IMR-90 (cell line): ENCODE data around the gene PADI1. TPM values are rescaled to one million over a fixed set of nuclear protein-coding genes. Genes with fewer than 3 reads are reported as not detected.

Experiments used
- ATAC-seq: fragments of 200-7000 bp; cut with Tn5 transposase; 2 replicates; pipeline ENCODE4 v1.9.1; 2020; ENCODE audit warnings: low read depth, mild to moderate bottlenecking, moderate library complexity
- BruUV-seq: library from RNA; stranded (reverse); fragments of 400-500 nt; replicated peaks from 2 replicates; lab custom pipeline; 2021; lab: Mats Ljungman, UMichigan
- CTCF ChIA-PET: fragments of 300-600 bp; formaldehyde crosslinking; extraction: SDS; loops from one replicate; lab custom pipeline; 2021; ENCODE audit warnings: antibody characterized with exemption; lab: Yijun Ruan, JAX
- POLR2A ChIA-PET: fragments of 300-600 bp; sonication (Branson Sonifier 250); formaldehyde crosslinking; loops from one replicate; lab custom pipeline; 2022; ENCODE audit warnings: antibody characterized with exemption; ENCODE audit not compliant: unreplicated experiment; lab: Charles Lee
- DNase-seq: peaks from one replicate; pipeline ENCODE4 v3.0.0; 2013
- H2AFZ ChIP-seq: replicated peaks from 2 replicates; pipeline ENCODE3; 2013; ENCODE audit warnings: low read length, mild to moderate bottlenecking; ENCODE audit not compliant: poor library complexity
- H2AK5ac ChIP-seq: 2 replicates; pipeline ENCODE4 v1.6.1; 2013; ENCODE audit warnings: low read depth, low read length, inconsistent platforms
- H2AK9ac ChIP-seq: replicated peaks from 2 replicates; pipeline ENCODE3; 2013; ENCODE audit warnings: mild to moderate bottlenecking, low read depth, low read length, moderate library complexity; ENCODE audit not compliant: poor library complexity
- H2BK120ac ChIP-seq: 2 replicates; pipeline ENCODE4 v1.6.1; 2013; ENCODE audit warnings: low read depth, low read length, inconsistent platforms
- H2BK15ac ChIP-seq: 3 replicates; pipeline ENCODE4 v1.6.1; 2013; ENCODE audit warnings: low read depth, low read length, inconsistent platforms
- H2BK20ac ChIP-seq: 2 replicates; pipeline ENCODE4 v1.6.1; 2013; ENCODE audit warnings: low read depth, mild to moderate bottlenecking, inconsistent platforms, low read length, moderate library complexity
- H2BK5ac ChIP-seq: 2 replicates; pipeline ENCODE4 v1.6.1; 2013; ENCODE audit warnings: mild to moderate bottlenecking, low read depth, low read length, inconsistent platforms; ENCODE audit not compliant: poor library complexity, severe bottlenecking
- H3K14ac ChIP-seq: replicated peaks from 2 replicates; pipeline ENCODE4 v1.6.1; 2013; ENCODE audit warnings: low read depth, low read length, inconsistent platforms
- H3K18ac ChIP-seq: 2 replicates; pipeline ENCODE4 v1.6.1; 2013; ENCODE audit warnings: low read depth, low read length, control low read depth
- H3K23ac ChIP-seq: 2 replicates; pipeline ENCODE4 v1.6.1; 2013; ENCODE audit warnings: low read depth, low read length, inconsistent platforms
- H3K27ac ChIP-seq: 2 replicates; pipeline ENCODE4 v1.5.1; 2013; ENCODE audit warnings: mild to moderate bottlenecking, control low read depth, low read length; ENCODE audit not compliant: insufficient read depth
- H3K27me3 ChIP-seq: 2 replicates; pipeline ENCODE4 v1.6.1; 2013; ENCODE audit warnings: low read length; ENCODE audit not compliant: control insufficient read depth, insufficient read depth
- H3K36me3 ChIP-seq: 2 replicates; pipeline ENCODE4 v1.6.1; 2013; ENCODE audit warnings: low read length, mixed read lengths; ENCODE audit not compliant: control insufficient read depth, insufficient read depth
- H3K4ac ChIP-seq: 2 replicates; pipeline ENCODE4 v1.6.1; 2013; ENCODE audit warnings: low read depth, low read length, inconsistent platforms
- H3K4me1 ChIP-seq: 2 replicates; pipeline ENCODE4 v1.6.1; 2013; ENCODE audit warnings: low read length, mixed read lengths; ENCODE audit not compliant: control insufficient read depth, insufficient read depth
- H3K4me2 ChIP-seq: 2 replicates; pipeline ENCODE4 v1.6.1; 2013; ENCODE audit warnings: low read depth, mild to moderate bottlenecking, control low read depth, low read length, moderate library complexity
- H3K4me3 ChIP-seq: 2 replicates; pipeline ENCODE4 v1.5.1; 2013; ENCODE audit warnings: low read depth, mild to moderate bottlenecking, control low read depth, low read length, moderate library complexity; ENCODE audit not compliant: insufficient read depth
- H3K56ac ChIP-seq: 2 replicates; pipeline ENCODE4 v1.6.1; 2013; ENCODE audit warnings: low read length, inconsistent platforms; ENCODE audit not compliant: insufficient read depth; ENCODE audit errors: extremely low read depth
- H3K79me1 ChIP-seq, 2 experiments: 2 replicates each; pipeline ENCODE4 v1.6.1; 2013; ENCODE audit warnings: low read length in 2 of 2, inconsistent platforms in 1 of 2, low read depth in 1 of 2
- H3K9ac ChIP-seq: 2 replicates; pipeline ENCODE4 v1.6.1; 2013; ENCODE audit warnings: low read depth, low read length, control low read depth
- H3K9me1 ChIP-seq: 2 replicates; pipeline ENCODE4 v1.6.1; 2013; ENCODE audit warnings: low read length, inconsistent platforms; ENCODE audit not compliant: insufficient read depth
- H3K9me3 ChIP-seq: 2 replicates; pipeline ENCODE4 v1.6.1; 2013; ENCODE audit warnings: low read length; ENCODE audit not compliant: control insufficient read depth, insufficient read depth
- H4K20me1 ChIP-seq: 2 replicates; pipeline ENCODE4 v1.6.1; 2013; ENCODE audit warnings: low read length, inconsistent platforms; ENCODE audit not compliant: insufficient read depth
- H4K5ac ChIP-seq: 2 replicates; pipeline ENCODE4 v1.6.1; 2013; ENCODE audit warnings: mild to moderate bottlenecking, low read depth, low read length, control low read depth
- H4K8ac ChIP-seq, 2 experiments: 2 replicates each; pipeline ENCODE4 v1.6.1; 2013; ENCODE audit warnings: low read depth in 2 of 2, low read length in 2 of 2, control low read depth in 1 of 2, inconsistent platforms in 1 of 2
- H4K91ac ChIP-seq: 2 replicates; pipeline ENCODE4 v1.6.1; 2013; ENCODE audit warnings: low read depth, low read length, inconsistent platforms; ENCODE audit not compliant: insufficient read depth
- MAFK ChIP-seq: IDR thresholded peaks from 2 replicates; pipeline ENCODE4 v1.6.1; 2012; ENCODE audit warnings: low read depth, low read length, improper control_type of control experiment
- MAZ ChIP-seq: IDR thresholded peaks from 2 replicates; pipeline ENCODE4 v1.6.1; 2012; ENCODE audit warnings: low read depth, mild to moderate bottlenecking, low read length, improper control_type of control experiment, moderate library complexity, borderline replicate concordance
- WGBS, 2 experiments: methylation state at CpG; one replicate each; pipeline versions ENCODE4 v1.1.5 to v1.1.7; 2013; ENCODE audit warnings: missing lambda C conversion rate in 2 of 2; ENCODE audit not compliant: insufficient read length in 1 of 2; ENCODE audit errors: extremely low coverage in 2 of 2; 5-methylcytosine and 5-hydroxymethylcytosine counted together
- dilution Hi-C: fragments of 300-500 bp; cut with HindIII; formaldehyde crosslinking; loops from one replicate; pipeline ENCODE4 v1.14.3; 2018; ENCODE audit warnings: low sequenced_read_pairs; ENCODE audit not compliant: unreplicated experiment
- in situ Hi-C: fragments of 300-500 bp; cut with MboI; formaldehyde crosslinking; loops from 3 replicates; pipeline ENCODE4 v1.14.3; 2019; ENCODE audit warnings: low sequenced_read_pairs, inconsistent platforms, mixed read lengths
- intact Hi-C: fragments of 100-400 bp; cut with micrococcal nuclease; formaldehyde crosslinking; loops from 2 replicates; pipeline ENCODE4 v1.10.0; 2022
- polyA plus RNA-seq, 3 experiments: library from polyadenylated mRNA; depleted of rRNA; stranded (reverse); fragments of >200 nt; gene quantifications; 2 replicates each; pipeline ENCODE4 v1.2.3, GENCODE V29; 2012; ENCODE audit warnings: low replicate concordance in 1 of 3
- total RNA-seq: library from RNA; depleted of rRNA; stranded (reverse); fragments of >200 nt; gene quantifications from 2 replicates; pipeline ENCODE4 v1.2.3, GENCODE V29; 2012

The PADI1 gene
- total and polyA plus RNA-seq, 2 of the 4 experiments (the other 2 are of a cell fraction): 0.17 TPM; not detected in 1

GRCh38 chr1:17289721-17290120, 84.8 kb downstream of the PADI1 start:
- H3K14ac ChIP-seq: no peak overlapping the region
- ATAC-seq: peak; percentile 62
- no peak overlapping the region for H3K4me3 ChIP-seq
- no peaks in the 10 kb centered on the region for H4K20me1 ChIP-seq
- no peak overlapping the region for H2AK5ac ChIP-seq
- BruUV-seq: no TSS peak
- no peaks in the 10 kb centered on the region; the same call in 1 of the 2 replicates for H3K9me3 ChIP-seq
- H3K36me3 ChIP-seq: no peaks in the 10 kb centered on the region
- H2AK9ac ChIP-seq: no peak overlapping the region
- H3K9ac ChIP-seq: no peak overlapping the region
- no peak overlapping the region for H2BK5ac ChIP-seq
- H4K8ac ChIP-seq: no peak overlapping the region
- H4K5ac ChIP-seq: no peak overlapping the region
- no peaks in the 10 kb centered on the region for H3K79me1 ChIP-seq
- no peak overlapping the region for H3K56ac ChIP-seq
- TF ChIP-seq MAFK: peak; percentile 57
- no peak for TF ChIP-seq MAZ
- WGBS, 2 experiments: no CpG with 5 or more reads among the region's 2 CpGs
- dilution Hi-C loops: no loop called here
- no peak overlapping the region for H2BK20ac ChIP-seq
- H3K4ac ChIP-seq: no peak overlapping the region
- intact Hi-C loops: no loop called here
- ChIA-PET CTCF (no interaction called here), POLR2A (interaction anchor here (0.6 kb wide), 1 partner anchor 18 kb away, joined by 3 read pairs; no protein-coding TSS in a partner anchor)
- H3K27me3 ChIP-seq: peaks cover 12% of the 10 kb centered on the region
- no peak overlapping the region for H3K4me2 ChIP-seq
- no peak overlapping the region for H2AFZ ChIP-seq
- H3K23ac ChIP-seq: no peak overlapping the region
- H2BK15ac ChIP-seq: no peak overlapping the region
- in situ Hi-C loops: no loop called here
- no peaks in the 10 kb centered on the region for H3K9me1 ChIP-seq
- no peak overlapping the region for H2BK120ac ChIP-seq
- no peak overlapping the region for H4K91ac ChIP-seq
- H3K4me1 ChIP-seq: peaks cover 2% of the 10 kb centered on the region
- H3K27ac ChIP-seq: no peak overlapping the region
- DNase-seq: peak; percentile 40
- no peak overlapping the region for H3K18ac ChIP-seq
